ENCODE data around the gene HCN3. TPM values are rescaled to one million over a fixed set of nuclear protein-coding genes. Genes with fewer than 3 reads are reported as not detected.

HCN3 gene
- polyA plus RNA-seq, 1 of the 3 experiments (the other 2 are of a cell fraction), result 9.7 TPM

DNA sequence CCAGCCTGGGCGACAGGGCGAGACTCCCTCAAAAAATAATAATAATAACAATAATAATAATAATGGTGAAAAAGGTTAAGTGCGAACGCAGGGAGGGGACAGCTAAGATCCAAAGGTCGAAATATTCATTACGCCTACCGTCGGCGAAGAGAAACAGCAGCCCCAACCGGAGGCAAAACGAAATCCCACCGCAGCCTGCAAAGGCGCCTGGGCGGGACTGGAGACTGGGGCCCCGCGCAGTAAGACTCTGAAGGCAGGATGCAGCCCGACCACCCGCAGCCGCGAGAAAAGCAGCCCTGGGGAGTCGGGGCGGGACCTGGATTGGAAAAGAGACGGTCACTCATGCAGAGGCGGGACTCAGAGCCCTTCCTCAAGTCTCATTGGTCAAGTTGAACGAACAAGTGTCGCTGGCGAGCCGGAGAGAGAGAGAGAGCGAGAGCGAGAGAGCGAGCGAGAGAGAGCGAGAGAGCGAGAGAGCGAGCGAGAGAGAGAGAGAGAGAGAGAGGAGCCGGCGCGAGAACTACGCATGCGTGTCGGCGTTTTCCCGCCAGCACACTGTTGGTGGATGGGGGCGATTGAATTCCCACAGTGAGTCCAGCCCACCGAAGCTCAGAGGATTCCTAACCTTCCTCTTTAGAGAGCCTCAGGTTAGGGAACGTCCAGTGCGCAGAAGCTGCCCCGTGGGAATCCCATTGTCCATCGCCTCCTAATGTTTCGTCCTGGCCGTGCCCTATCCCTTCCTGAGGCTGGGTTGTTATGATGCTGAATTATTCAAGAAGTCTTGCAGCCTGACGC, 32.7 kb upstream of the HCN3 start:
- CTCF ChIA-PET, result interaction anchor here (0.7 to 13.3 kb wide), 16 partner anchors 11 to 80 kb away, joined by 3 to 184 read pairs (median 4); partner anchors contain the start of genes ENTREP3, RUSC1 and THBS3
- WGBS (ENCODE audit: low lambda C conversion rate), result 1% methylated on average over 51 of the region's 53 CpGs
- peak; percentile 91 for DNase-seq
- Histone ChIP-seq H3K4me3 (ENCODE audit: low read depth in 2 of 2, low read length in 1 of 2) (peak overlapping the region; percentile 49 to 65), H3K4me2 (peak overlapping the region; percentile 87), H4K20me1 (ENCODE audit: insufficient read depth) (no peaks in the 10 kb centered on the region), H3K9me2 (no peaks in the 10 kb centered on the region), H3K79me2 (ENCODE audit: insufficient read depth) (peaks cover 28% of the 10 kb centered on the region), H3K27ac (ENCODE audit: low read depth in 2 of 2, low read length in 1 of 2) (peak overlapping the region; percentile 75 to 92), H2AFZ (ENCODE audit: low read depth) (peak overlapping the region; percentile 84), H3K9ac (peak overlapping the region; percentile 80), H3K9me3 (no peaks in the 10 kb centered on the region), H3F3A (replicated peaks; ENCODE audit: insufficient read depth) (peaks cover 26% of the 10 kb centered on the region), H3K4me1 (ENCODE audit: control insufficient read depth in 1 of 2, insufficient read depth in 2 of 2, low read depth in 1 of 2, low read length in 1 of 2) (peaks cover 0 to 24% of the 10 kb centered on the region in 2 experiments; a peak in 3 of 4 replicates), H3K36me3 (replicated peaks in 1 of 2; ENCODE audit: control insufficient read depth in 1 of 2, insufficient read depth in 2 of 2, low read length in 1 of 2) (peaks cover 9 to 17% of the 10 kb centered on the region in 2 experiments), H3K27me3 (ENCODE audit: insufficient read depth) (no peaks in the 10 kb centered on the region)
- POLR2A ChIA-PET, result interaction anchor here (0.6 to 2.4 kb wide), 8 partner anchors 17 to 153 kb away, joined by 3 to 6 read pairs (median 3); partner anchors contain the start of genes CLK2 and SCAMP3
- peak; percentile 83 for TF ChIP-seq RCOR1 (IDR thresholded peaks at IDR 0.05; ENCODE audit: low read length)
- TF ChIP-seq GATA2 (CRISPR knock-in tag; IDR thresholded peaks at IDR 0.05), result no peak
- TF ChIP-seq, protein P1, sequence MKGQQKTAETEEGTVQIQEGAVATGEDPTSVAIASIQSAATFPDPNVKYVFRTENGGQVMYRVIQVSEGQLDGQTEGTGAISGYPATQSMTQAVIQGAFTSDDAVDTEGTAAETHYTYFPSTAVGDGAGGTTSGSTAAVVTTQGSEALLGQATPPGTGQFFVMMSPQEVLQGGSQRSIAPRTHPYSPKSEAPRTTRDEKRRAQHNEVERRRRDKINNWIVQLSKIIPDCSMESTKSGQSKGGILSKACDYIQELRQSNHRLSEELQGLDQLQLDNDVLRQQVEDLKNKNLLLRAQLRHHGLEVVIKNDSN (IDR thresholded peaks at IDR 0.05; ENCODE audit: borderline replicate concordance, low read depth), result peak; percentile 74; the same call in 1 of the 2 replicates
- TF ChIP-seq, protein P2, sequence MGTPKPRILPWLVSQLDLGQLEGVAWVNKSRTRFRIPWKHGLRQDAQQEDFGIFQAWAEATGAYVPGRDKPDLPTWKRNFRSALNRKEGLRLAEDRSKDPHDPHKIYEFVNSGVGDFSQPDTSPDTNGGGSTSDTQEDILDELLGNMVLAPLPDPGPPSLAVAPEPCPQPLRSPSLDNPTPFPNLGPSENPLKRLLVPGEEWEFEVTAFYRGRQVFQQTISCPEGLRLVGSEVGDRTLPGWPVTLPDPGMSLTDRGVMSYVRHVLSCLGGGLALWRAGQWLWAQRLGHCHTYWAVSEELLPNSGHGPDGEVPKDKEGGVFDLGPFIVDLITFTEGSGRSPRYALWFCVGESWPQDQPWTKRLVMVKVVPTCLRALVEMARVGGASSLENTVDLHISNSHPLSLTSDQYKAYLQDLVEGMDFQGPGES (IDR thresholded peaks at IDR 0.05; ENCODE audit: low read depth, low read length), result no peak; the same call in 1 of the 2 replicates
- peak; percentile 77 for TF ChIP-seq NFIC (IDR thresholded peaks at IDR 0.05; ENCODE audit: borderline replicate concordance)
- peak; percentile 88 for TF ChIP-seq TAF1 (IDR thresholded peaks at IDR 0.05; ENCODE audit: borderline replicate concordance, low read depth, low read length)
- TF ChIP-seq ELF1 (IDR thresholded peaks at IDR 0.05), result peak; percentile 76
- peak; percentile 65; the same call in 1 of the 2 replicates for TF ChIP-seq TEAD4 (IDR thresholded peaks at IDR 0.05; ENCODE audit: borderline replicate concordance, insufficient read depth)
- TF ChIP-seq RXRA (IDR thresholded peaks at IDR 0.05; ENCODE audit: borderline replicate concordance, low read depth), result no peak; the same call in 1 of the 2 replicates
- peak; percentile 76; the same call in 1 of the 2 replicates for TF ChIP-seq TCF12 (IDR thresholded peaks at IDR 0.05)
- TF ChIP-seq, protein P3, sequence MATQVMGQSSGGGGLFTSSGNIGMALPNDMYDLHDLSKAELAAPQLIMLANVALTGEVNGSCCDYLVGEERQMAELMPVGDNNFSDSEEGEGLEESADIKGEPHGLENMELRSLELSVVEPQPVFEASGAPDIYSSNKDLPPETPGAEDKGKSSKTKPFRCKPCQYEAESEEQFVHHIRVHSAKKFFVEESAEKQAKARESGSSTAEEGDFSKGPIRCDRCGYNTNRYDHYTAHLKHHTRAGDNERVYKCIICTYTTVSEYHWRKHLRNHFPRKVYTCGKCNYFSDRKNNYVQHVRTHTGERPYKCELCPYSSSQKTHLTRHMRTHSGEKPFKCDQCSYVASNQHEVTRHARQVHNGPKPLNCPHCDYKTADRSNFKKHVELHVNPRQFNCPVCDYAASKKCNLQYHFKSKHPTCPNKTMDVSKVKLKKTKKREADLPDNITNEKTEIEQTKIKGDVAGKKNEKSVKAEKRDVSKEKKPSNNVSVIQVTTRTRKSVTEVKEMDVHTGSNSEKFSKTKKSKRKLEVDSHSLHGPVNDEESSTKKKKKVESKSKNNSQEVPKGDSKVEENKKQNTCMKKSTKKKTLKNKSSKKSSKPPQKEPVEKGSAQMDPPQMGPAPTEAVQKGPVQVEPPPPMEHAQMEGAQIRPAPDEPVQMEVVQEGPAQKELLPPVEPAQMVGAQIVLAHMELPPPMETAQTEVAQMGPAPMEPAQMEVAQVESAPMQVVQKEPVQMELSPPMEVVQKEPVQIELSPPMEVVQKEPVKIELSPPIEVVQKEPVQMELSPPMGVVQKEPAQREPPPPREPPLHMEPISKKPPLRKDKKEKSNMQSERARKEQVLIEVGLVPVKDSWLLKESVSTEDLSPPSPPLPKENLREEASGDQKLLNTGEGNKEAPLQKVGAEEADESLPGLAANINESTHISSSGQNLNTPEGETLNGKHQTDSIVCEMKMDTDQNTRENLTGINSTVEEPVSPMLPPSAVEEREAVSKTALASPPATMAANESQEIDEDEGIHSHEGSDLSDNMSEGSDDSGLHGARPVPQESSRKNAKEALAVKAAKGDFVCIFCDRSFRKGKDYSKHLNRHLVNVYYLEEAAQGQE (IDR thresholded peaks at IDR 0.05; ENCODE audit: low read depth, low read length), result peak; percentile 60; the same call in 1 of the 2 replicates
- no peak for TF ChIP-seq SMC3 (IDR thresholded peaks at IDR 0.05; ENCODE audit: low read depth, low read length)
- TF ChIP-seq NRF1 (IDR thresholded peaks at IDR 0.05; ENCODE audit: low read depth, low read length), result peak; percentile 70
- peak; percentile 97 for TF ChIP-seq CHD2 (IDR thresholded peaks at IDR 0.05; ENCODE audit: low read length, partially characterized antibody)
- TF ChIP-seq, protein P4, sequence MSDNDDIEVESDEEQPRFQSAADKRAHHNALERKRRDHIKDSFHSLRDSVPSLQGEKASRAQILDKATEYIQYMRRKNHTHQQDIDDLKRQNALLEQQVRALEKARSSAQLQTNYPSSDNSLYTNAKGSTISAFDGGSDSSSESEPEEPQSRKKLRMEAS (IDR thresholded peaks at IDR 0.05; ENCODE audit: low read depth), result peak; percentile 98
- TF ChIP-seq FOXM1 (IDR thresholded peaks at IDR 0.05; ENCODE audit: low read depth), result peak; percentile 96
- TF ChIP-seq, protein P5, sequence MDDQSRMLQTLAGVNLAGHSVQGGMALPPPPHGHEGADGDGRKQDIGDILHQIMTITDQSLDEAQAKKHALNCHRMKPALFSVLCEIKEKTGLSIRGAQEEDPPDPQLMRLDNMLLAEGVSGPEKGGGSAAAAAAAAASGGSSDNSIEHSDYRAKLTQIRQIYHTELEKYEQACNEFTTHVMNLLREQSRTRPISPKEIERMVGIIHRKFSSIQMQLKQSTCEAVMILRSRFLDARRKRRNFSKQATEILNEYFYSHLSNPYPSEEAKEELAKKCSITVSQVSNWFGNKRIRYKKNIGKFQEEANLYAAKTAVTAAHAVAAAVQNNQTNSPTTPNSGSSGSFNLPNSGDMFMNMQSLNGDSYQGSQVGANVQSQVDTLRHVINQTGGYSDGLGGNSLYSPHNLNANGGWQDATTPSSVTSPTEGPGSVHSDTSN (IDR thresholded peaks at IDR 0.05), result peak; percentile 97
- TF ChIP-seq, protein P6, sequence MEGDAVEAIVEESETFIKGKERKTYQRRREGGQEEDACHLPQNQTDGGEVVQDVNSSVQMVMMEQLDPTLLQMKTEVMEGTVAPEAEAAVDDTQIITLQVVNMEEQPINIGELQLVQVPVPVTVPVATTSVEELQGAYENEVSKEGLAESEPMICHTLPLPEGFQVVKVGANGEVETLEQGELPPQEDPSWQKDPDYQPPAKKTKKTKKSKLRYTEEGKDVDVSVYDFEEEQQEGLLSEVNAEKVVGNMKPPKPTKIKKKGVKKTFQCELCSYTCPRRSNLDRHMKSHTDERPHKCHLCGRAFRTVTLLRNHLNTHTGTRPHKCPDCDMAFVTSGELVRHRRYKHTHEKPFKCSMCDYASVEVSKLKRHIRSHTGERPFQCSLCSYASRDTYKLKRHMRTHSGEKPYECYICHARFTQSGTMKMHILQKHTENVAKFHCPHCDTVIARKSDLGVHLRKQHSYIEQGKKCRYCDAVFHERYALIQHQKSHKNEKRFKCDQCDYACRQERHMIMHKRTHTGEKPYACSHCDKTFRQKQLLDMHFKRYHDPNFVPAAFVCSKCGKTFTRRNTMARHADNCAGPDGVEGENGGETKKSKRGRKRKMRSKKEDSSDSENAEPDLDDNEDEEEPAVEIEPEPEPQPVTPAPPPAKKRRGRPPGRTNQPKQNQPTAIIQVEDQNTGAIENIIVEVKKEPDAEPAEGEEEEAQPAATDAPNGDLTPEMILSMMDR (IDR thresholded peaks at IDR 0.05), result peak; percentile 56
- TF ChIP-seq, protein P7, sequence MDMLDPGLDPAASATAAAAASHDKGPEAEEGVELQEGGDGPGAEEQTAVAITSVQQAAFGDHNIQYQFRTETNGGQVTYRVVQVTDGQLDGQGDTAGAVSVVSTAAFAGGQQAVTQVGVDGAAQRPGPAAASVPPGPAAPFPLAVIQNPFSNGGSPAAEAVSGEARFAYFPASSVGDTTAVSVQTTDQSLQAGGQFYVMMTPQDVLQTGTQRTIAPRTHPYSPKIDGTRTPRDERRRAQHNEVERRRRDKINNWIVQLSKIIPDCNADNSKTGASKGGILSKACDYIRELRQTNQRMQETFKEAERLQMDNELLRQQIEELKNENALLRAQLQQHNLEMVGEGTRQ (IDR thresholded peaks at IDR 0.05; ENCODE audit: borderline replicate concordance, low read depth, low read length), result no peak
- TF ChIP-seq FOXJ3 (CRISPR knock-in tag; IDR thresholded peaks at IDR 0.05), result peak; percentile 22; the same call in 1 of the 2 replicates
